NCI-H1105 treated with DMSO at 0.1 percent for 48 hours (cell line): ENCODE measurements around the gene AK4.

Experiments
- DNase-seq: peaks from one replicate; lab custom pipeline; 2025; lab: John Stamatoyannopoulos, UW

The AK4 gene

GRCh38 chr1:65176591-65176990, 28.6 kb downstream of the AK4 start:
- DNase-seq: no peak

GRCh38 chr1:65177457-65177856, 29.5 kb downstream of the AK4 start:
- DNase-seq: no peak

- no peak for DNase-seq
These were observed 30.2 kb downstream of the AK4 start for GRCh38 chr1:65178235-65178634.

GRCh38 chr1:65179148-65179547, 31.1 kb downstream of the AK4 start:
- DNase-seq: no peak

- no peak for DNase-seq
These were observed 33.0 kb downstream of the AK4 start for GRCh38 chr1:65180977-65181376.

- no peak for DNase-seq
These were observed 34.8 kb downstream of the AK4 start for GRCh38 chr1:65182658-65183268.

GRCh38 chr1:65189576-65190115, 41.6 kb downstream of the AK4 start:
- DNase-seq: no peak

- DNase-seq: no peak
These were observed 42.2 kb downstream of the AK4 start for GRCh38 chr1:65190229-65190628.

GRCh38 chr1:65193129-65193695, 45.2 kb downstream of the AK4 start:
- DNase-seq: no peak

GRCh38 chr1:65195495-65196417, 47.8 kb downstream of the AK4 start:
- DNase-seq: no peak

- no peak for DNase-seq
These were observed 48.9 kb downstream of the AK4 start for GRCh38 chr1:65196926-65197325.

- DNase-seq: no peak
These were observed 49.6 kb downstream of the AK4 start for GRCh38 chr1:65197636-65198035.

- DNase-seq: no peak
These were observed 50.1 kb downstream of the AK4 start for GRCh38 chr1:65198096-65198495.

- DNase-seq: no peak
These were observed 52.4 kb downstream of the AK4 start for GRCh38 chr1:65200411-65200810.

- no peak for DNase-seq
These were observed 58.8 kb downstream of the AK4 start for GRCh38 chr1:65206836-65207235.

GRCh38 chr1:65207317-65207716, 59.3 kb downstream of the AK4 start:
- DNase-seq: no peak

GRCh38 chr1:65208563-65208973, 60.6 kb downstream of the AK4 start:
- DNase-seq: no peak

GRCh38 chr1:65209005-65209885, 61.2 kb downstream of the AK4 start:
- peak; percentile 60 for DNase-seq

GRCh38 chr1:65210325-65210724, 62.3 kb downstream of the AK4 start:
- no peak for DNase-seq

- no peak for DNase-seq
These were observed 63.3 kb downstream of the AK4 start for GRCh38 chr1:65211331-65211730.

- no peak for DNase-seq
These were observed 65.4 kb downstream of the AK4 start for GRCh38 chr1:65213271-65214023.
